ENCODE results near the gene GPR15LG.
A peak's percentile ranks its signal among the peaks of the same experiment; 100 is the strongest.

GPR15LG gene

GRCh38 chr10:84213076-84213475 lies 39.5 kb downstream of the GPR15LG start:
- DNase-seq (ENCODE audit: low read depth in 1 of 2, low spot score in 1 of 2) = no peak
- Histone ChIP-seq H3K27me3 (ENCODE audit: insufficient read depth, poor library complexity, severe bottlenecking) (peaks cover 2% of the 10 kb centered on the region), H3K4me3 (replicated peaks; ENCODE audit: insufficient read depth, low read length) (no peak overlapping the region), H3K27ac (replicated peaks) (no peak overlapping the region)
- TF ChIP-seq SPI1 (IDR thresholded peaks at IDR 0.05; ENCODE audit: borderline replicate concordance, low read depth) = no peak
- no peak for TF ChIP-seq POLR2AphosphoS5 (IDR thresholded peaks at IDR 0.05; ENCODE audit: low read depth)

GRCh38 chr10:84214046-84214572 lies 40.5 kb downstream of the GPR15LG start:
- no peak for DNase-seq (ENCODE audit: low read depth in 1 of 2, low spot score in 1 of 2)
- H3K27ac ChIP-seq (replicated peaks) = no peak overlapping the region
- TF ChIP-seq SPI1 (IDR thresholded peaks at IDR 0.05; ENCODE audit: borderline replicate concordance, low read depth) (no peak), REST (IDR thresholded peaks at IDR 0.05; ENCODE audit: insufficient replicate concordance, low read depth) (no peak), CTCF (IDR thresholded peaks at IDR 0.05; ENCODE audit: insufficient read depth, low read length) (no peak), POLR2AphosphoS5 (IDR thresholded peaks at IDR 0.05; ENCODE audit: low read depth) (no peak), GABPA (IDR thresholded peaks at IDR 0.05; ENCODE audit: low read depth) (no peak)

GRCh38 chr10:84214612-84215235 lies 41.1 kb downstream of the GPR15LG start:
- peaks cover under 1% of the 10 kb centered on the region for H3K27me3 ChIP-seq (ENCODE audit: insufficient read depth, poor library complexity, severe bottlenecking)
- TF ChIP-seq CTCF (IDR thresholded peaks at IDR 0.05; ENCODE audit: insufficient read depth, low read length) (peak; percentile 55), SPI1 (IDR thresholded peaks at IDR 0.05; ENCODE audit: borderline replicate concordance, low read depth) (no peak)
- DNase-seq (ENCODE audit: low read depth in 1 of 2, low spot score in 1 of 2) = peak; percentile 17 to 25
- H3K27ac ChIP-seq (replicated peaks) = no peak overlapping the region
- no peak overlapping the region for H3K4me3 ChIP-seq (replicated peaks; ENCODE audit: insufficient read depth, low read length)

More at GRCh38 chr10:84214046-84214572, 40.5 kb downstream of the GPR15LG start:
- Histone ChIP-seq H3K4me3 (replicated peaks; ENCODE audit: insufficient read depth, low read length) (no peak overlapping the region), H3K27me3 (ENCODE audit: insufficient read depth, poor library complexity, severe bottlenecking) (peaks cover 2% of the 10 kb centered on the region)

- Histone ChIP-seq H3K4me3 (replicated peaks; ENCODE audit: insufficient read depth, low read length) (no peak overlapping the region), H3K27me3 (ENCODE audit: insufficient read depth, poor library complexity, severe bottlenecking) (no peaks in the 10 kb centered on the region), H3K27ac (replicated peaks) (no peak overlapping the region)
- TF ChIP-seq CTCF (IDR thresholded peaks at IDR 0.05; ENCODE audit: insufficient read depth, low read length) (no peak), SPI1 (IDR thresholded peaks at IDR 0.05; ENCODE audit: borderline replicate concordance, low read depth) (no peak), GABPA (IDR thresholded peaks at IDR 0.05; ENCODE audit: low read depth) (no peak), REST (IDR thresholded peaks at IDR 0.05; ENCODE audit: insufficient replicate concordance, low read depth) (no peak), POLR2AphosphoS5 (IDR thresholded peaks at IDR 0.05; ENCODE audit: low read depth) (no peak)
- no peak for DNase-seq (ENCODE audit: low read depth in 1 of 2, low spot score in 1 of 2)
These were observed 43.2 kb downstream of the GPR15LG start for GRCh38 chr10:84216834-84217233.
